ENCODE measurements around the gene KIAA0513. TPM values are rescaled to one million over a fixed set of nuclear protein-coding genes. Genes with fewer than 3 reads are reported as not detected.

KIAA0513 gene
- total RNA-seq, 2 donors from 2014 or later = 23.1 to 71.9 TPM

- no peak for TF ChIP-seq POLR2A (IDR thresholded peaks at IDR 0.05)
- no peak for TF ChIP-seq CTCF (IDR thresholded peaks at IDR 0.05)
- H3K4me3 ChIP-seq = no peak overlapping the region
- no peaks in the 10 kb centered on the region for H3K36me3 ChIP-seq (replicated peaks in 1 of 2; ENCODE audit: insufficient read depth in 1 of 2, low read depth in 2 of 2)
- H3K27ac ChIP-seq = no peak overlapping the region
- intact Hi-C loops (cut with DNase I) = no loop called here
- H3K4me1 ChIP-seq = peaks cover 30% of the 10 kb centered on the region
- ATAC-seq = no peak
- no peaks in the 10 kb centered on the region for H3K9me3 ChIP-seq
- 64 to 87% methylated on average over 8 to 11 of the region's 14 CpGs for WGBS, 2 donors
- no peaks in the 10 kb centered on the region for H3K27me3 ChIP-seq
- no peak for DNase-seq
Observed at GRCh38 chr16:85134789-85135142, 107.2 kb downstream of the KIAA0513 start.

- WGBS, 2 donors = 60 to 74% methylated on average over 12 of the region's 12 CpGs
- H3K4me3 ChIP-seq = no peak overlapping the region
- no peak for ATAC-seq
- no peaks in the 10 kb centered on the region for H3K27me3 ChIP-seq
- H3K36me3 ChIP-seq (replicated peaks in 1 of 2; ENCODE audit: insufficient read depth in 1 of 2, low read depth in 2 of 2) = no peaks in the 10 kb centered on the region
- peak in 2 of 4 donors; percentile 33 to 64 for DNase-seq
- peak overlapping the region in 3 of 4 donors; percentile 68 to 81 (median 75) for H3K27ac ChIP-seq
- H3K4me1 ChIP-seq = peaks cover 26% of the 10 kb centered on the region
- TF ChIP-seq POLR2A (IDR thresholded peaks at IDR 0.05) = no peak
- TF ChIP-seq CTCF (IDR thresholded peaks at IDR 0.05) = no peak
- intact Hi-C loops (cut with DNase I) = no loop called here
- H3K9me3 ChIP-seq = no peaks in the 10 kb centered on the region
Observed at GRCh38 chr16:85136213-85136701, 108.7 kb downstream of the KIAA0513 start.

- DNase-seq (peak; percentile 43 to 53 (median 46)), ATAC-seq (peak; percentile 49)
- Histone ChIP-seq H3K36me3 (replicated peaks in 1 of 2; ENCODE audit: insufficient read depth in 1 of 2, low read depth in 2 of 2) (no peaks in the 10 kb centered on the region), H3K27ac (peak overlapping the region; percentile 68 to 81 (median 72)), H3K4me3 (no peak overlapping the region), H3K27me3 (no peaks in the 10 kb centered on the region), H3K4me1 (peaks cover 26% of the 10 kb centered on the region), H3K9me3 (no peaks in the 10 kb centered on the region)
- intact Hi-C loops (cut with DNase I) = no loop called here
- 72 to 77% methylated on average over 14 to 16 of the region's 17 CpGs for WGBS, 2 donors
- TF ChIP-seq CTCF (IDR thresholded peaks at IDR 0.05) = no peak
- no peak for TF ChIP-seq POLR2A (IDR thresholded peaks at IDR 0.05)
Observed at GRCh38 chr16:85136702-85137322, 109.2 kb downstream of the KIAA0513 start.

- TF ChIP-seq POLR2A (IDR thresholded peaks at IDR 0.05) = peak in 2 of 3 donors; percentile 44 to 47
- no peak for TF ChIP-seq CTCF (IDR thresholded peaks at IDR 0.05)
- peak; percentile 90 to 97 (median 94) for DNase-seq
- H3K9me3 ChIP-seq = no peaks in the 10 kb centered on the region
- no peak overlapping the region for H3K4me3 ChIP-seq
- peak overlapping the region; percentile 68 to 81 (median 72) for H3K27ac ChIP-seq
- intact Hi-C loops (cut with DNase I) = no loop called here
- WGBS, 2 donors = 0 to 3% methylated on average over 13 to 29 of the region's 29 CpGs
- peaks cover 26% of the 10 kb centered on the region for H3K4me1 ChIP-seq
- no peaks in the 10 kb centered on the region for H3K36me3 ChIP-seq (replicated peaks in 1 of 2; ENCODE audit: insufficient read depth in 1 of 2, low read depth in 2 of 2)
- ATAC-seq = peak; percentile 94
- no peaks in the 10 kb centered on the region for H3K27me3 ChIP-seq
Observed at GRCh38 chr16:85137323-85138072, 109.9 kb downstream of the KIAA0513 start.

Data from body of pancreas (tissue), 4 donors.